Ovary (tissue), 9 donors: ENCODE data around the gene KLHL33. TPM values are rescaled to one million over a fixed set of nuclear protein-coding genes. Genes with fewer than 3 reads are reported as not detected.

Experiments
- DNase-seq, 5 donors: peaks; one replicate each; pipeline ENCODE4 v3.0.0-alpha.2; 2019 to 2020
- H3K27ac ChIP-seq, 2 donors: fragments of 200-600 bp; one replicate each; pipeline versions ENCODE4 v1.5.1 to v1.8.0; 2019 to 2022
- H3K27me3 ChIP-seq: fragments of 200-600 bp; one replicate; pipeline ENCODE4 v1.8.0; 2022
- H3K36me3 ChIP-seq: fragments of 200-600 bp; sonication (generic); one replicate; pipeline ENCODE4 v1.5.1; 2019
- H3K4me1 ChIP-seq: one replicate; pipeline ENCODE4 v1.8.1; 2013; ENCODE audit warnings: mild to moderate bottlenecking, moderate library complexity; ENCODE audit not compliant: insufficient read depth
- H3K4me3 ChIP-seq: fragments of 200-600 bp; sonication (generic); one replicate; pipeline ENCODE4 v1.5.1; 2017
- H3K9me3 ChIP-seq, 2 donors: fragments of 200-600 bp in 1 of 2; sonication (generic) in 1 of 2; one replicate each; pipeline versions ENCODE4 v1.5.1 to v1.8.1; 2013 to 2019; ENCODE audit warnings: mild to moderate bottlenecking in 1 of 2, moderate library complexity in 1 of 2
- CTCF ChIP-seq, 3 donors: fragments of 450-650 bp in 2 of 3; fragments of 200-600 bp in 1 of 3; IDR thresholded peaks; one replicate each; pipeline versions ENCODE4 v1.5.1 to v1.8.0; 2016 to 2022; ENCODE audit warnings: antibody characterized with exemption in 3 of 3, mild to moderate bottlenecking in 1 of 3
- EP300 ChIP-seq: sonication (generic); formaldehyde crosslinking; IDR thresholded peaks from one replicate; pipeline ENCODE4 v1.6.1; 2017; ENCODE audit warnings: antibody characterized with exemption
- POLR2A ChIP-seq: fragments of 450-650 bp; IDR thresholded peaks from one replicate; pipeline ENCODE4 v1.6.1; 2017; ENCODE audit warnings: antibody characterized with exemption, mild to moderate bottlenecking, moderate library complexity
- whole genome bisulfite sequencing, 3 donors: extraction: QIAGEN DNeasy Blood & Tissue Kit in 1 of 3; methylation state at CpG; one replicate each; pipeline versions ENCODE4 v1.1.5 to v1.1.7; 2013 to 2017; 5-methylcytosine and 5-hydroxymethylcytosine counted together
- intact Hi-C, 4 donors: fragments of 100-400 bp; cut with DNase I; formaldehyde crosslinking; loops; one replicate each; pipeline versions ENCODE4 v1.11.0 to v1.15.1; 2022 to 2023
- polyA plus RNA-seq, 2 donors: library from polyadenylated mRNA; stranded (reverse); fragments of 200-250 nt in 1 of 2; fragments of 350-450 nt in 1 of 2; fragmentation: Illumina TruSeq in 1 of 2; extraction: RNeasy Lipid Tissue Mini Kit (QIAGEN cat#74804) in 1 of 2; gene quantifications; one replicate each; pipeline ENCODE4 v1.2.3, GENCODE V29; 2013 to 2014
- total RNA-seq, 7 donors: library from RNA; depleted of rRNA in 2 of 7; stranded (reverse); fragments of >200 nt in 2 of 7; fragmentation: NEBNext Ultra II Directional in 3 of 7; extraction: Animal tissue kit (Norgen Biotek cat#: 25700) in 3 of 7; gene quantifications; one replicate each; pipeline versions ENCODE4 v1.1.0 to v1.2.4, GENCODE V29; 2016 to 2023
- donor health status: DM: no; HTN: no; CAD: no; lungs with moderate emphysema.
- donor health status: DM: no; HTN: no; CAD: no.
- donor health status: Bipolar disorder and iron deficiency.
- donor health status: DM: yes; HTN: yes; CAD: no.
- donor health status: DM: no; HTN: no; CAD: no.
- donor health status: DM: yes; HTN: yes; CAD: no.

KLHL33 gene
- total and polyA plus RNA-seq, 9 donors = under 0.01 to 1.2 (median 0.73) TPM

GRCh38 chr14:20384886-20385285, 51.1 kb downstream of the KLHL33 start:
- Histone ChIP-seq H3K9me3 (no peaks in the 10 kb centered on the region), H3K27me3 (no peaks in the 10 kb centered on the region), H3K27ac (no peak overlapping the region), H3K36me3 (peaks cover 4% of the 10 kb centered on the region), H3K4me1 (no peaks in the 10 kb centered on the region), H3K4me3 (no peak overlapping the region)
- intact Hi-C loops = no loop called here
- no peak for TF ChIP-seq EP300
- TF ChIP-seq CTCF (IDR thresholded peaks at IDR 0.05) = no peak
- TF ChIP-seq POLR2A = no peak
- 91 to 95% (median 93%) methylated on average over 5 of the region's 5 CpGs for WGBS, 3 donors
- DNase-seq = no peak

GRCh38 chr14:20384321-20384720, 51.6 kb downstream of the KLHL33 start:
- Histone ChIP-seq H3K4me3 (no peak overlapping the region), H3K27me3 (no peaks in the 10 kb centered on the region), H3K36me3 (peaks cover 4% of the 10 kb centered on the region), H3K27ac (no peak overlapping the region), H3K9me3 (no peaks in the 10 kb centered on the region), H3K4me1 (no peaks in the 10 kb centered on the region)
- TF ChIP-seq POLR2A = no peak
- TF ChIP-seq CTCF (IDR thresholded peaks at IDR 0.05) = no peak
- TF ChIP-seq EP300 = no peak
- no peak for DNase-seq
- WGBS, 3 donors = 85 to 97% (median 93%) methylated on average over 7 of the region's 7 CpGs
- intact Hi-C loops = no loop called here

GRCh38 chr14:20383636-20384035, 52.3 kb downstream of the KLHL33 start:
- no peaks in the 10 kb centered on the region for H3K27me3 ChIP-seq
- 92 to 95% (median 94%) methylated on average over 5 of the region's 5 CpGs for WGBS, 3 donors
- H3K4me1 ChIP-seq = no peaks in the 10 kb centered on the region
- no peak overlapping the region for H3K27ac ChIP-seq
- H3K36me3 ChIP-seq = peaks cover 4% of the 10 kb centered on the region
- TF ChIP-seq POLR2A = no peak
- no peak for TF ChIP-seq CTCF (IDR thresholded peaks at IDR 0.05)
- TF ChIP-seq EP300 = no peak
- no peak overlapping the region for H3K4me3 ChIP-seq
- intact Hi-C loops = no loop called here
- H3K9me3 ChIP-seq = no peaks in the 10 kb centered on the region
- DNase-seq = no peak

- Histone ChIP-seq H3K27me3 (no peaks in the 10 kb centered on the region), H3K27ac (no peak overlapping the region), H3K36me3 (peaks cover 4% of the 10 kb centered on the region), H3K9me3 (no peaks in the 10 kb centered on the region), H3K4me3 (no peak overlapping the region), H3K4me1 (no peaks in the 10 kb centered on the region)
- DNase-seq = no peak
- WGBS, 3 donors = 88 to 92% (median 92%) methylated on average over 10 of the region's 10 CpGs
- intact Hi-C loops = no loop called here
- TF ChIP-seq CTCF (IDR thresholded peaks at IDR 0.05) = no peak
- TF ChIP-seq POLR2A = no peak
These were observed 52.9 kb downstream of the KLHL33 start for GRCh38 chr14:20383032-20383431.

- no peaks in the 10 kb centered on the region for H3K4me1 ChIP-seq
- peaks cover 1% of the 10 kb centered on the region for H3K36me3 ChIP-seq
These were observed 53.4 kb downstream of the KLHL33 start for GRCh38 chr14:20382526-20382925.

More at GRCh38 chr14:20382526-20382925, 53.4 kb downstream of the KLHL33 start:
- intact Hi-C loops = no loop called here
- no peaks in the 10 kb centered on the region for H3K9me3 ChIP-seq
- H3K4me3 ChIP-seq = no peak overlapping the region
- no peaks in the 10 kb centered on the region for H3K27me3 ChIP-seq
- DNase-seq = no peak
- no peak overlapping the region for H3K27ac ChIP-seq
- WGBS, 3 donors = 92 to 95% (median 94%) methylated on average over 12 of the region's 12 CpGs
- TF ChIP-seq CTCF (IDR thresholded peaks at IDR 0.05) (no peak), EP300 (no peak), POLR2A (no peak)
